ENCODE results near the gene COX4I2. TPM values are rescaled to one million over a fixed set of nuclear protein-coding genes. Genes with fewer than 3 reads are reported as not detected.
"Not testable (repeated sequence)": the region's sequence is repeated elsewhere in the genome, so short reads cannot be mapped to it uniquely, and the experiment has no call there.

Gene COX4I2
- total RNA-seq, 4 donors from 2014 or later = 2.5 TPM; not detected in 3

GRCh38 chr20:31612271-31612640 is 25.5 kb upstream of the COX4I2 start:
- not testable (repeated sequence) for H3K27me3 ChIP-seq, H3K36me3 ChIP-seq, H3K4me3 ChIP-seq, H3K9me3 ChIP-seq
- peak in 1 of 3 donors; percentile 76 for DNase-seq
- TF ChIP-seq POLR2A (IDR thresholded peaks at IDR 0.05) = peak in 1 of 2 donors; percentile 18
- peaks cover 0 to 31% (median 1%) of the 10 kb centered on the region in 4 donors for H3K4me1 ChIP-seq
- peak overlapping the region in 3 of 4 donors; percentile 81 to 99 (median 92) for H3K27ac ChIP-seq

- no peak for DNase-seq
- H3K4me3 ChIP-seq = no peak overlapping the region
- TF ChIP-seq POLR2A (IDR thresholded peaks at IDR 0.05) = no peak
- TF ChIP-seq CTCF (IDR thresholded peaks at IDR 0.05) = no peak
Observed at GRCh38 chr20:31615416-31615815, 22.3 kb upstream of the COX4I2 start.

GRCh38 chr20:31617432-31618104 is 20.1 kb upstream of the COX4I2 start:
- Histone ChIP-seq H3K27ac (no peak overlapping the region), H3K4me1 (peaks cover 0 to 2% (median under 1%) of the 10 kb centered on the region in 4 donors), H3K4me3 (no peak overlapping the region), H3K27me3 (no peaks in the 10 kb centered on the region), H3K9me3 (no peaks in the 10 kb centered on the region), H3K36me3 (no peaks in the 10 kb centered on the region)
- DNase-seq = no peak
- TF ChIP-seq CTCF (IDR thresholded peaks at IDR 0.05) = no peak

More at GRCh38 chr20:31615416-31615815, 22.3 kb upstream of the COX4I2 start:
- H3K27me3 ChIP-seq = no peaks in the 10 kb centered on the region
- H3K27ac ChIP-seq = no peak overlapping the region
- no peaks in the 10 kb centered on the region for H3K9me3 ChIP-seq
- no peaks in the 10 kb centered on the region for H3K36me3 ChIP-seq
- H3K4me1 ChIP-seq = peaks cover 0 to 18% (median 1%) of the 10 kb centered on the region in 4 donors

- DNase-seq = no peak
- H3K36me3 ChIP-seq = no peaks in the 10 kb centered on the region
- H3K4me3 ChIP-seq = no peak overlapping the region
- H3K4me1 ChIP-seq = no peaks in the 10 kb centered on the region
- TF ChIP-seq CTCF (IDR thresholded peaks at IDR 0.05) (no peak), POLR2A (IDR thresholded peaks at IDR 0.05) (no peak)
- H3K9me3 ChIP-seq = no peaks in the 10 kb centered on the region
- no peak overlapping the region for H3K27ac ChIP-seq
- H3K27me3 ChIP-seq = no peaks in the 10 kb centered on the region
Observed at GRCh38 chr20:31620246-31620645, 17.5 kb upstream of the COX4I2 start.

GRCh38 chr20:31623123-31623505 is 14.6 kb upstream of the COX4I2 start:
- H3K9me3 ChIP-seq, H3K27ac ChIP-seq, H3K36me3 ChIP-seq, H3K4me1 ChIP-seq, H3K27me3 ChIP-seq, H3K4me3 ChIP-seq, DNase-seq: not testable (repeated sequence)

GRCh38 chr20:31626534-31626933 is 11.2 kb upstream of the COX4I2 start:
- H3K4me3 ChIP-seq, H3K36me3 ChIP-seq, H3K27me3 ChIP-seq, H3K4me1 ChIP-seq, H3K9me3 ChIP-seq, H3K27ac ChIP-seq, DNase-seq: not testable (repeated sequence)

GRCh38 chr20:31628057-31628456 is 9.7 kb upstream of the COX4I2 start:
- not testable (repeated sequence) for H3K4me1 ChIP-seq, DNase-seq, H3K27ac ChIP-seq, H3K27me3 ChIP-seq, H3K9me3 ChIP-seq, H3K4me3 ChIP-seq, H3K36me3 ChIP-seq

GRCh38 chr20:31630187-31630790 is 7.4 kb upstream of the COX4I2 start:
- Histone ChIP-seq H3K27ac (no peak overlapping the region), H3K36me3 (no peaks in the 10 kb centered on the region), H3K27me3 (no peaks in the 10 kb centered on the region), H3K4me3 (no peak overlapping the region), H3K4me1 (no peaks in the 10 kb centered on the region), H3K9me3 (no peaks in the 10 kb centered on the region)
- no peak for DNase-seq
- TF ChIP-seq CTCF (IDR thresholded peaks at IDR 0.05) (no peak), POLR2A (IDR thresholded peaks at IDR 0.05) (no peak)

Measured in Peyer's patch (tissue), 4 donors.